ENCODE data around the gene RASGRF1.
A peak's percentile ranks its signal among the peaks of the same experiment; 100 is the strongest.

The RASGRF1 gene

GRCh38 chr15:78957416-78958093 lies 133.0 kb downstream of the RASGRF1 start:
- no peak for DNase-seq (ENCODE audit: low read depth)

GRCh38 chr15:78956937-78957336 lies 133.6 kb downstream of the RASGRF1 start:
- no peak for DNase-seq (ENCODE audit: low read depth)

DNA sequence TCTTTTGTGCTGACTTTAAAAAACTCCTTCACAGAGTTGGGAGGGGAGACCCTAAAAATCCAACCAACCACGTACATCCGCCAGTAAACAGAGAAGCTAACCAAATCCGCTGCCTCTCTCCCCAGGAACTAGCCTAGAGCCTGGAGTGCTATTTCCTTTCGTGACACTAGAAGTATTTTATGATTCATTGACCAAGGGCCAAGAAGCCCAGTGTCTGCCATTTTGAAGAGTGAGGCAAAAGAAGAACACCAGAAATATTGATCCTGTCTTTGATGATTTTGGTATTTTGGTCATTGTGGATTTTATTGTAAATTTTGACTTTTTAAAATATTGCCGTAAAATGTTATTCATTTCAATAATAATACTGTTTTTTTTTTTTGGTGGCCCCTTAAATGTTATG lies 135.2 kb downstream of the RASGRF1 start:
- DNase-seq (ENCODE audit: low read depth), result no peak

GRCh38 chr15:78951841-78952238 lies 138.7 kb downstream of the RASGRF1 start:
- DNase-seq (ENCODE audit: low read depth), result no peak

GRCh38 chr15:78950902-78951840 lies 139.4 kb downstream of the RASGRF1 start:
- DNase-seq (ENCODE audit: low read depth), result no peak

DNA sequence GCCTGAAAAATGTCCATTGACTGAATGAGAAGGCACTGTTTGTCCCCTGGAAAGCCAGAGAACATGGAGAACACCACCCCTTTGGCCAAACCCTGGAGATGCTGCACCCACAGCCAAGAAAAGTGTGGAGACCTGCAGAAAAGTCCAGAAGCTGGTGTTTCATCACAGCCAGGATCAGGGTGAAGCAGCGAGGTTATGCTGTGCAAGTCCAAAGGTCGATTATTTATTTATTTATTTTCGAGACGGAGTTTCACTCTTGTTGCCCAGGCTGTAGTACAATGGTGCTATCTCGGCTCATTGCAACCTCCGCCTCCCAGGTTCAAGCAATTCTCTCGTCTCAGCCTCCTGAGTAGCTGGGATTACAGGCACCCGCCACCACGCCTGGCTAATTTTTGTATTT lies 140.2 kb downstream of the RASGRF1 start:
- DNase-seq (ENCODE audit: low read depth), result no peak

GRCh38 chr15:78949461-78949860 lies 141.1 kb downstream of the RASGRF1 start:
- no peak for DNase-seq (ENCODE audit: low read depth)

DNA sequence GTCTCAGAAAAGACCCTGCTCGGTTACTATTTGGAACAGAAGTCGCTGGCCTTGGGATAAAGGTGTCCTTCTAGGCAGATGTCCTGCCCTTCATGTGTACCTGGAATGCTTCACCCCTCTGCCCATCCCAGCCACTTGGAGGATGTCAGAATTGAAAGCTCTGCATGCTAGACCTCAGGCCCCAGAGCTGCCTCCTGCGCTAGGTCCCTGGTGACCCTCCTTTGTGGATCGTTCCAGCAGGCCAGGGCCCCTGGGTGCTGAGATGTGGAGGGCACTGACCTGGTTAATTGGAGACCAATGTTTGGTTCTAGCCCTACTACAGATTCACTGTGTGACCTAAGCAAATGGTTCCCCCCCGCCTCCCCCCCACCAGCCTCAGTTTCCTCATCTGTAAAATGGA lies 143.1 kb downstream of the RASGRF1 start:
- DNase-seq (ENCODE audit: low read depth), result no peak

GRCh38 chr15:78946493-78946892 lies 144.1 kb downstream of the RASGRF1 start:
- DNase-seq (ENCODE audit: low read depth), result no peak

DNA sequence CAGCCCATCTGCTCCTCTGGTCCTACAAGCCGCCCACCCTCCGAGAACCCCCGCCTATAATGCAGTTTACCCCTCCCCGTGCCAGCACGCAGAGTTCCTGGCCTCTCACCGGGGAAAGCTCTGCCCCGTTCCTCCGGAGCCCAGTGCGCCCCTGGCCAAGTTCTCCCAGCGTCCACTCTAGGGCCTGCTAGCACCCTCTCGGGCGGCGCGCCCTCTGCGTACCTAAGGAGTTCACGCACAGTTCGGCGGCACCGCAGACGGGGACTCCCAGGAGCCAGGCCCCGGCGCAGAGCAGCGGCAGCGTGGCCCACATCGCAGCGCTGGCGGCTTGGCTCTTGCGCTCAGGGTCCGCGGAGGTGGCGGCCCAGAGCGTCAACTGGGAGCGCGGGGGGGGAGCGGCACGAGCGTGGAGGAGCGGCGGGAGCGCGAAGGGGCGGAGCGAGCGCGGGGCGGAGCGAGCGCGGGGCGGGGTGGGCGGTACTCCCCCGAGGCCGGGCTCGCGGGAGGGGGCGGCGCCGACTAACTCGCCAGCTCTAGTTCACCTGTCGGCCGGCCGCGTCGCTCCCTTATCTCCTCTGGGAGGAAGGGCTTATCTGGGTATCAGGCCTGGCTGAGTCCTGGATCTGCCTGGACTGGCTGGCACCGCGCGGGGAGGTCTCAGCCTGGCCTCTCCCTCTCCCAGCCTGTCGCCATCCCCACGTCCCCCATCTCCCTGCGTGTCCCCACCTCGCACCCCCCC lies 145.7 kb downstream of the RASGRF1 start, which contains the start of gene CTSH:
Gene CTSH, minus strand, starts transcription at position 378 of the 739 bp plus-strand sequence. Its CDS starts 65 bp downstream, at position 313.
- peak; percentile 58 for DNase-seq (ENCODE audit: low read depth)

GRCh38 chr15:78944202-78944625 lies 146.4 kb downstream of the RASGRF1 start:
- DNase-seq (ENCODE audit: low read depth), result no peak

- DNase-seq (ENCODE audit: low read depth), result no peak
Observed at GRCh38 chr15:78943692-78944091, 146.9 kb downstream of the RASGRF1 start.

- no peak for DNase-seq (ENCODE audit: low read depth)
Observed at GRCh38 chr15:78942741-78943140, 147.8 kb downstream of the RASGRF1 start.

- DNase-seq (ENCODE audit: low read depth), result no peak
Observed at GRCh38 chr15:78938658-78939488, 151.7 kb downstream of the RASGRF1 start.

DNA sequence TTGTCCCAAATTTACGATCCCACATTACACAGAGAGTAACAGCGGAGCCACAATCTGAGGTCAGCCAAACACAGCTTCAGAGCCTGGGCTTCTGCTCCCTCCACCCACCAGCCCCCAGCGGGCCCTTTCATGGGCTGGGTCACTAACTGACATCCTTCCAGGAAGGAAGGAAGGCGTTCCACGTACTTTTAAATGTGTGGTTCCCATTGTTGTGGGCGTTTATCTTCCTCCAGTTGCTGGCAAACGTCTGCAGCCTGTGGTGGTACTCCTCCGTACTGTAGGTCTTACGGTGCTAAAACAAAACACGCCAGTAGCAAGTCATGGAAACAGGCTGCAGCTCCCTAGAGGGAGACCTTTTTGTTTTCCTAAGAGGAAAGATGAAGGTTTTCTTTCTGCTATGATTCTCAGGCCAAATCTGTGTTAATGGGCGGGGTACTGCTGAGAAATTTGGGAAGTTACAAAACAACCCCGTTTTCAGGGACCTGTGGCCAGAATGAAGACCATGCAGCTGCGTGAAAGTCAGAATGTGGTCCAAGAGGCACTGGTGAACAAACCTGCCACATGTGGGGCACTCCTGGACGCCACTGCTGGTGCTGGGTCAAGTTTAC lies 153.3 kb downstream of the RASGRF1 start:
- DNase-seq (ENCODE audit: low read depth), result no peak

GRCh38 chr15:78934655-78935023 lies 155.9 kb downstream of the RASGRF1 start:
- no peak for DNase-seq (ENCODE audit: low read depth)

GRCh38 chr15:78933823-78934654 lies 156.5 kb downstream of the RASGRF1 start:
- no peak for DNase-seq (ENCODE audit: low read depth)

GRCh38 chr15:78933187-78933822 lies 157.3 kb downstream of the RASGRF1 start:
- DNase-seq (ENCODE audit: low read depth), result no peak

- DNase-seq (ENCODE audit: low read depth), result no peak
Observed at GRCh38 chr15:78932258-78932808, 158.2 kb downstream of the RASGRF1 start.
